ENCODE results near the gene FBP2. TPM values are rescaled to one million over a fixed set of nuclear protein-coding genes. Genes with fewer than 3 reads are reported as not detected.

FBP2 gene
- total RNA-seq, 1 experiment from 2014 or later = not detected

DNA sequence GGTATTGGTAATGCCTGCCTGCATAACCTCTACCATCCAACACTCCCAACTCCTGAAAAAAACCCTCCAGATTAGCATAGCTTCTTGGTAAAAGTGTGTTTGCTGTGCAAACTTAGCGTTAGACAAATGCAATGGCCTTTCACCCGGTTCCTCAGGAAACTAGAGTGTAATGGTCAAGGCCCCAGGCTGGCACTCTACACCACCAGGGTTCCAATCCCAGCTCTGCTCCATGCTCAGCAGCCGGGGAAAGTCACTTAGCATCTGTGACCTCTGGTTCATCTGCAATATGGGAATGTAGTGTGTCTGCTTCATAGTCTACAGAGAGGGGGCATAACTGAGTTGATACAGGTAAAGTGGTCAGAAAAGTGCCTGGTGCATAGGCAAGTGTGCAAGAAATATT lies 36.7 kb upstream of the FBP2 start:
- CTCF ChIA-PET = interaction anchor here (0.9 to 2.2 kb wide), 2 partner anchors 10 to 39 kb away, joined by 4 to 6 read pairs; no protein-coding TSS in a partner anchor
- DNase-seq (ENCODE audit: low spot score) (no peak), ATAC-seq (peak; percentile 20; the same call in 1 of the 2 replicates)
- POLR2A ChIA-PET = no interaction called here
- peaks cover under 1% of the 10 kb centered on the region for H3K27me3 Mint-ChIP-seq (ENCODE audit: low read depth)
- no peak overlapping the region for H3K27ac Mint-ChIP-seq
- no peaks in the 10 kb centered on the region for H3K9me3 Mint-ChIP-seq
- TF ChIP-seq, protein P1, sequence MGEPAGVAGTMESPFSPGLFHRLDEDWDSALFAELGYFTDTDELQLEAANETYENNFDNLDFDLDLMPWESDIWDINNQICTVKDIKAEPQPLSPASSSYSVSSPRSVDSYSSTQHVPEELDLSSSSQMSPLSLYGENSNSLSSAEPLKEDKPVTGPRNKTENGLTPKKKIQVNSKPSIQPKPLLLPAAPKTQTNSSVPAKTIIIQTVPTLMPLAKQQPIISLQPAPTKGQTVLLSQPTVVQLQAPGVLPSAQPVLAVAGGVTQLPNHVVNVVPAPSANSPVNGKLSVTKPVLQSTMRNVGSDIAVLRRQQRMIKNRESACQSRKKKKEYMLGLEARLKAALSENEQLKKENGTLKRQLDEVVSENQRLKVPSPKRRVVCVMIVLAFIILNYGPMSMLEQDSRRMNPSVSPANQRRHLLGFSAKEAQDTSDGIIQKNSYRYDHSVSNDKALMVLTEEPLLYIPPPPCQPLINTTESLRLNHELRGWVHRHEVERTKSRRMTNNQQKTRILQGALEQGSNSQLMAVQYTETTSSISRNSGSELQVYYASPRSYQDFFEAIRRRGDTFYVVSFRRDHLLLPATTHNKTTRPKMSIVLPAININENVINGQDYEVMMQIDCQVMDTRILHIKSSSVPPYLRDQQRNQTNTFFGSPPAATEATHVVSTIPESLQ (CRISPR knock-in tag; IDR thresholded peaks at IDR 0.05) = no peak
- TF ChIP-seq ETV6 (CRISPR knock-in tag; IDR thresholded peaks at IDR 0.05) (no peak), ZNF263 (CRISPR knock-in tag; IDR thresholded peaks at IDR 0.05; ENCODE audit: low read depth) (no peak), SMAD3 (CRISPR knock-in tag; IDR thresholded peaks at IDR 0.05; ENCODE audit: borderline replicate concordance) (no peak), PRRX2 (CRISPR knock-in tag; IDR thresholded peaks at IDR 0.05) (no peak), GRHL2 (CRISPR knock-in tag; IDR thresholded peaks at IDR 0.05; ENCODE audit: insufficient replicate concordance, severe bottlenecking) (no peak), FOXK1 (CRISPR knock-in tag; IDR thresholded peaks at IDR 0.05) (no peak), OVOL2 (CRISPR knock-in tag; IDR thresholded peaks at IDR 0.05; ENCODE audit: borderline replicate concordance) (no peak)
- TF ChIP-seq, protein P2, sequence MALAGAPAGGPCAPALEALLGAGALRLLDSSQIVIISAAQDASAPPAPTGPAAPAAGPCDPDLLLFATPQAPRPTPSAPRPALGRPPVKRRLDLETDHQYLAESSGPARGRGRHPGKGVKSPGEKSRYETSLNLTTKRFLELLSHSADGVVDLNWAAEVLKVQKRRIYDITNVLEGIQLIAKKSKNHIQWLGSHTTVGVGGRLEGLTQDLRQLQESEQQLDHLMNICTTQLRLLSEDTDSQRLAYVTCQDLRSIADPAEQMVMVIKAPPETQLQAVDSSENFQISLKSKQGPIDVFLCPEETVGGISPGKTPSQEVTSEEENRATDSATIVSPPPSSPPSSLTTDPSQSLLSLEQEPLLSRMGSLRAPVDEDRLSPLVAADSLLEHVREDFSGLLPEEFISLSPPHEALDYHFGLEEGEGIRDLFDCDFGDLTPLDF (CRISPR knock-in tag; IDR thresholded peaks at IDR 0.05) = no peak
- TF ChIP-seq, protein P3, sequence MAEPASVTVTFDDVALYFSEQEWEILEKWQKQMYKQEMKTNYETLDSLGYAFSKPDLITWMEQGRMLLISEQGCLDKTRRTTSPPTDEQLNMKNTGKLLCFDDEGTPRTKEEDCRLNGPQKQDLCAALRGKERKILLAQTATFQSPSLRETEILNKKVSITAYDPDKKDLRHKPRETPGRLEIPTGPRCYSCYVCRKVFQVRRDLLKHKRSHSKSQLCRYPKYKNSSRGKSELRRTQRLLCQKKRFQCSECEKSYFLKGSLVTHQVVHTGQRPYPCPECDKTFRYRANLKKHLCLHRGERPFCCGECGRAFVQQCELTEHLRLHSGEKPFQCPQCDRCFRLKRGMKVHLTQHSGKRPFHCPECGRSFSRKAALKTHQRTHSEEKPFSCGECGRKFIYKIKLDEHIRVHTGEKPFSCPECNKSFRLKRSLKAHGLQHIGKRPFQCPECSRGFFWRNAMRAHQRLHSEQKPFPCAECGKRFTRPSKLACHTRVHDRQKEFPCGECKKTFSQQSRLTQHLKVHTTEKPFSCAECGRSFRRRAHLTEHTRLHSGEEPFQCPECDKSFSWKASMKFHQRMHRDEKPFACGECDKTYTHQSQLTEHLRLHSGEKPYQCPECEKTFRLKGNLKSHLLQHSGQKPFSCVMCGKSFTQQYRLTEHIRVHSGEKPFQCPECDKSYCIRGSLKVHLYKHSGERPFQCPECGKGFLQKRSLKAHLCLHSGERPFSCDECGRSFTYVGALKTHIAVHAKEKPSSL (CRISPR knock-in tag; conservative IDR thresholded peaks at IDR 0.05) = no peak
- TF ChIP-seq, protein P4, sequence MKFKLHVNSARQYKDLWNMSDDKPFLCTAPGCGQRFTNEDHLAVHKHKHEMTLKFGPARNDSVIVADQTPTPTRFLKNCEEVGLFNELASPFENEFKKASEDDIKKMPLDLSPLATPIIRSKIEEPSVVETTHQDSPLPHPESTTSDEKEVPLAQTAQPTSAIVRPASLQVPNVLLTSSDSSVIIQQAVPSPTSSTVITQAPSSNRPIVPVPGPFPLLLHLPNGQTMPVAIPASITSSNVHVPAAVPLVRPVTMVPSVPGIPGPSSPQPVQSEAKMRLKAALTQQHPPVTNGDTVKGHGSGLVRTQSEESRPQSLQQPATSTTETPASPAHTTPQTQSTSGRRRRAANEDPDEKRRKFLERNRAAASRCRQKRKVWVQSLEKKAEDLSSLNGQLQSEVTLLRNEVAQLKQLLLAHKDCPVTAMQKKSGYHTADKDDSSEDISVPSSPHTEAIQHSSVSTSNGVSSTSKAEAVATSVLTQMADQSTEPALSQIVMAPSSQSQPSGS (CRISPR knock-in tag; IDR thresholded peaks at IDR 0.05; ENCODE audit: borderline replicate concordance, low read depth) = no peak
- TF ChIP-seq, protein P5, sequence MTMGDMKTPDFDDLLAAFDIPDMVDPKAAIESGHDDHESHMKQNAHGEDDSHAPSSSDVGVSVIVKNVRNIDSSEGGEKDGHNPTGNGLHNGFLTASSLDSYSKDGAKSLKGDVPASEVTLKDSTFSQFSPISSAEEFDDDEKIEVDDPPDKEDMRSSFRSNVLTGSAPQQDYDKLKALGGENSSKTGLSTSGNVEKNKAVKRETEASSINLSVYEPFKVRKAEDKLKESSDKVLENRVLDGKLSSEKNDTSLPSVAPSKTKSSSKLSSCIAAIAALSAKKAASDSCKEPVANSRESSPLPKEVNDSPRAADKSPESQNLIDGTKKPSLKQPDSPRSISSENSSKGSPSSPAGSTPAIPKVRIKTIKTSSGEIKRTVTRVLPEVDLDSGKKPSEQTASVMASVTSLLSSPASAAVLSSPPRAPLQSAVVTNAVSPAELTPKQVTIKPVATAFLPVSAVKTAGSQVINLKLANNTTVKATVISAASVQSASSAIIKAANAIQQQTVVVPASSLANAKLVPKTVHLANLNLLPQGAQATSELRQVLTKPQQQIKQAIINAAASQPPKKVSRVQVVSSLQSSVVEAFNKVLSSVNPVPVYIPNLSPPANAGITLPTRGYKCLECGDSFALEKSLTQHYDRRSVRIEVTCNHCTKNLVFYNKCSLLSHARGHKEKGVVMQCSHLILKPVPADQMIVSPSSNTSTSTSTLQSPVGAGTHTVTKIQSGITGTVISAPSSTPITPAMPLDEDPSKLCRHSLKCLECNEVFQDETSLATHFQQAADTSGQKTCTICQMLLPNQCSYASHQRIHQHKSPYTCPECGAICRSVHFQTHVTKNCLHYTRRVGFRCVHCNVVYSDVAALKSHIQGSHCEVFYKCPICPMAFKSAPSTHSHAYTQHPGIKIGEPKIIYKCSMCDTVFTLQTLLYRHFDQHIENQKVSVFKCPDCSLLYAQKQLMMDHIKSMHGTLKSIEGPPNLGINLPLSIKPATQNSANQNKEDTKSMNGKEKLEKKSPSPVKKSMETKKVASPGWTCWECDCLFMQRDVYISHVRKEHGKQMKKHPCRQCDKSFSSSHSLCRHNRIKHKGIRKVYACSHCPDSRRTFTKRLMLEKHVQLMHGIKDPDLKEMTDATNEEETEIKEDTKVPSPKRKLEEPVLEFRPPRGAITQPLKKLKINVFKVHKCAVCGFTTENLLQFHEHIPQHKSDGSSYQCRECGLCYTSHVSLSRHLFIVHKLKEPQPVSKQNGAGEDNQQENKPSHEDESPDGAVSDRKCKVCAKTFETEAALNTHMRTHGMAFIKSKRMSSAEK (CRISPR knock-in tag; IDR thresholded peaks at IDR 0.05; ENCODE audit: borderline replicate concordance) = no peak
- H3K36me3 Mint-ChIP-seq = peaks cover 2% of the 10 kb centered on the region; the same call in 1 of the 2 replicates
- H3K4me1 Mint-ChIP-seq = peaks cover 35% of the 10 kb centered on the region
- no peak overlapping the region for H3K4me3 Mint-ChIP-seq

DNA sequence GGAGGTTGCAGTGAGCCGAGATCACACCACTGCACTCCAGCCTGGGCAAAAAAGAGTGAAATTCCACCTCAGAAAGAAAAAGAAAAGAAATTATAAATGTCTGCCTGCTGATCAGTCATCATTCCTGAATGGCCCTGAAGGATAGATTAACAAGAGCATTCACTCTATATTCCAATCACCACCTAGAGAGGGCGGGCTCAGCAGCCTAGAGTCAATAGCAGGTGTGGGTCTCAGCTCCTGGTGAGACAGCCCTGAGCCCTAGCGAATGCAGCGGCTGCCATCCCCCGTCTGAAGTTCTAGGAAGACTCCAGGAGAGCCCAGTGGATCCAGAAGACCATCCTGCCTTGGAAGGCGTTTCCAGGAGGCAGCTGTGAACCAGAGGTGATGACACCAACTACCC lies 33.7 kb upstream of the FBP2 start:
- CTCF ChIA-PET = interaction anchor here (0.6 to 1.5 kb wide), 11 partner anchors 12 to 501 kb away, joined by 3 to 10 read pairs (median 3); partner anchors contain the start of genes FBP1 and PCAT7

More for the DNA sequence above, 33.7 kb upstream of the FBP2 start:
- ATAC-seq (peak; percentile 64), DNase-seq (ENCODE audit: low spot score) (no peak)
- H3K36me3 Mint-ChIP-seq = no peaks in the 10 kb centered on the region
- POLR2A ChIA-PET = interaction anchor here (1.0 kb wide), 1 partner anchor 11 kb away, joined by 3 read pairs; no protein-coding TSS in a partner anchor
- no peak overlapping the region for H3K27ac Mint-ChIP-seq
- H3K4me3 Mint-ChIP-seq = no peak overlapping the region
- H3K27me3 Mint-ChIP-seq (ENCODE audit: low read depth) = no peaks in the 10 kb centered on the region; the same call in 1 of the 2 replicates
- TF ChIP-seq, protein P6, sequence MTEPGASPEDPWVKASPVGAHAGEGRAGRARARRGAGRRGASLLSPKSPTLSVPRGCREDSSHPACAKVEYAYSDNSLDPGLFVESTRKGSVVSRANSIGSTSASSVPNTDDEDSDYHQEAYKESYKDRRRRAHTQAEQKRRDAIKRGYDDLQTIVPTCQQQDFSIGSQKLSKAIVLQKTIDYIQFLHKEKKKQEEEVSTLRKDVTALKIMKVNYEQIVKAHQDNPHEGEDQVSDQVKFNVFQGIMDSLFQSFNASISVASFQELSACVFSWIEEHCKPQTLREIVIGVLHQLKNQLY (CRISPR knock-in tag; IDR thresholded peaks at IDR 0.05) = no peak
- no peak for TF ChIP-seq SOX15 (CRISPR knock-in tag; IDR thresholded peaks at IDR 0.05)
- no peak for TF ChIP-seq IRF2 (CRISPR knock-in tag; IDR thresholded peaks at IDR 0.05; ENCODE audit: borderline replicate concordance, low read depth)
- TF ChIP-seq NFE2L1 (CRISPR knock-in tag; IDR thresholded peaks at IDR 0.05) = no peak
- no peaks in the 10 kb centered on the region for H3K9me3 Mint-ChIP-seq
- H3K4me1 Mint-ChIP-seq = peaks cover 28% of the 10 kb centered on the region

All from WTC11 (cell line).